Measurements from ENCODE around the gene WFDC10A.
"Not testable (repeated sequence)": the region's sequence is repeated elsewhere in the genome, so short reads cannot be mapped to it uniquely, and the experiment has no call there.

WFDC10A gene

GRCh38 chr20:45629496-45630100 lies at the start of gene WFDC10A:
TSS of gene WFDC10A (plus strand) at chr20:45629739. CDS start at chr20:45629814, 75 bp downstream.
- peak in 1 of 2 donors; percentile 15 for DNase-seq (ENCODE audit: extremely low read depth in 1 of 2, low read depth in 1 of 2)

GRCh38 chr20:45581702-45582101 lies 47.8 kb upstream of the WFDC10A start:
- DNase-seq (ENCODE audit: extremely low read depth in 1 of 2, low read depth in 1 of 2): no peak

- DNase-seq (ENCODE audit: extremely low read depth in 1 of 2, low read depth in 1 of 2): no peak
Observed at GRCh38 chr20:45583502-45583901, 46.0 kb upstream of the WFDC10A start.

GRCh38 chr20:45584294-45584693 lies 45.2 kb upstream of the WFDC10A start:
- not testable (repeated sequence) for DNase-seq (ENCODE audit: extremely low read depth in 1 of 2, low read depth in 1 of 2)

GRCh38 chr20:45585986-45586385 lies 43.6 kb upstream of the WFDC10A start:
- not testable (repeated sequence) for DNase-seq (ENCODE audit: extremely low read depth in 1 of 2, low read depth in 1 of 2)

- no peak for DNase-seq (ENCODE audit: extremely low read depth in 1 of 2, low read depth in 1 of 2)
Observed at GRCh38 chr20:45588800-45589199, 40.7 kb upstream of the WFDC10A start.

GRCh38 chr20:45589725-45590124 lies 39.8 kb upstream of the WFDC10A start:
- no peak for DNase-seq (ENCODE audit: extremely low read depth in 1 of 2, low read depth in 1 of 2)

- peak in 1 of 2 donors; percentile 3 for DNase-seq (ENCODE audit: extremely low read depth in 1 of 2, low read depth in 1 of 2)
Observed at GRCh38 chr20:45592574-45593189, 36.9 kb upstream of the WFDC10A start.

GRCh38 chr20:45593498-45593897 lies 36.0 kb upstream of the WFDC10A start:
- no peak for DNase-seq (ENCODE audit: extremely low read depth in 1 of 2, low read depth in 1 of 2)

GRCh38 chr20:45595235-45595634 lies 34.3 kb upstream of the WFDC10A start:
- DNase-seq (ENCODE audit: extremely low read depth in 1 of 2, low read depth in 1 of 2): no peak

GRCh38 chr20:45607810-45608209 lies 21.7 kb upstream of the WFDC10A start:
- DNase-seq (ENCODE audit: extremely low read depth in 1 of 2, low read depth in 1 of 2): no peak

GRCh38 chr20:45611054-45611453 lies 18.5 kb upstream of the WFDC10A start:
- peak; percentile 28 to 60 for DNase-seq (ENCODE audit: extremely low read depth in 1 of 2, low read depth in 1 of 2)

GRCh38 chr20:45612314-45612713 lies 17.2 kb upstream of the WFDC10A start:
- no peak for DNase-seq (ENCODE audit: extremely low read depth in 1 of 2, low read depth in 1 of 2)

GRCh38 chr20:45617591-45617990 lies 11.9 kb upstream of the WFDC10A start:
- DNase-seq (ENCODE audit: extremely low read depth in 1 of 2, low read depth in 1 of 2): no peak

GRCh38 chr20:45621593-45621992 lies 7.9 kb upstream of the WFDC10A start:
- DNase-seq (ENCODE audit: extremely low read depth in 1 of 2, low read depth in 1 of 2): no peak

GRCh38 chr20:45626540-45626939 lies 3.0 kb upstream of the WFDC10A start:
- no peak for DNase-seq (ENCODE audit: extremely low read depth in 1 of 2, low read depth in 1 of 2)

- DNase-seq (ENCODE audit: extremely low read depth in 1 of 2, low read depth in 1 of 2): no peak
Observed at GRCh38 chr20:45630371-45630770, 832 bp downstream of the WFDC10A start.

GRCh38 chr20:45631184-45631583 lies 1.6 kb downstream of the WFDC10A start, which contains the start of gene WFDC9:
TSS of gene WFDC9 (minus strand) at chr20:45631284. CDS start at chr20:45610181, 21,103 bp downstream.
- DNase-seq (ENCODE audit: extremely low read depth in 1 of 2, low read depth in 1 of 2): no peak

GRCh38 chr20:45636513-45636912 lies 7.0 kb downstream of the WFDC10A start:
- DNase-seq (ENCODE audit: extremely low read depth in 1 of 2, low read depth in 1 of 2): no peak

- no peak for DNase-seq (ENCODE audit: extremely low read depth in 1 of 2, low read depth in 1 of 2)
Observed at GRCh38 chr20:45639687-45640086, 10.1 kb downstream of the WFDC10A start.

- not testable (repeated sequence) for DNase-seq (ENCODE audit: extremely low read depth in 1 of 2, low read depth in 1 of 2)
Observed at GRCh38 chr20:45641076-45641475, 11.5 kb downstream of the WFDC10A start.

- DNase-seq (ENCODE audit: extremely low read depth in 1 of 2, low read depth in 1 of 2): not testable (repeated sequence)
Observed at GRCh38 chr20:45645869-45646268, 16.3 kb downstream of the WFDC10A start.
